GM15510 (cell line): ENCODE results near the gene CATSPER3.

Source experiments
- POLR2A ChIP-seq: IDR thresholded peaks from 3 replicates; pipeline ENCODE4 v1.6.1; 2011; ENCODE audit warnings: borderline replicate concordance; ENCODE audit not compliant: insufficient read length; ENCODE audit errors: extremely low read depth

Gene CATSPER3

DNA sequence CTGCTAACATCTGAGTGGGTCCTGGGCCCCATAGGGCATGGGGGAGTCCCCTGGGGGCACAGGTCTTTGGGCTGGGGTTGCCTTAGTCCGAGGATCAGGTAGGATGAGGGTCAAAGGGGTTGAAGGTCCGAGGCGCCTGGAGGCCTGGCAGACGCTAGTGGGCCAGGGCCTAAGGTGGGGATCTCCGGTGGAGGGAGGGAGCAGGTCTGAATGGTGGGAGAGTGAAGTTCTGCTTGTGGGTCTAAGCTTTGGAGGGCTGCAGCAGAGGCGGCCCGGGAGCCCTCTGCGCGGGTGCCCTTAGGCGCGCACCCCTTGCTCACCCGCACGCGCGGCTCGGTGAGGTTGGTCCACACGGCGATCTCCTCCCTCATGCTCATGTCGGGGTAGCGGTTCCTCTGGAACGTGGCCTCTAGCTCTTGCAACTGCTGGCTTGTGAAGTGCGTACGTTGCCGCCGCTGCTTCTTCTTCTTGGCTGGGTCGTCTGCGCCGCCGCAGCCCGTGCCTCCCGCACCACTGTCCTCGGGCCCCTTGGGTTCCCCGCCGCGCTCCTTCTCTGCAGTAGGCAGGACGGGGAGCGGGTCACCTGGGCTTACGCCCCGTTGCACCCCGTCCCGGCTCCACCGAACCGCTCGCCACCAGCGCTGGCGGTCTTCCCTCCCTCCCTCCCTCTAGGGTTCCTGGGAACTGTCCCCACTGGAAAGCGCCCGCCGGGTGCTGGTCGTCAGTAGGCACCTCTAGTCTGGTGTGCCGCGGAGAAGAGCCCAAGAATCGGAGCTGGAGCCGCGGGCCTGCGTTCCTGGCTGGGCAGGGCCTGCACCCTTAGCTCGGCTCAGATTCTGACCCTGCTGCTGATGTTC is 63.5 kb downstream of the CATSPER3 start:
- no peak for TF ChIP-seq POLR2A

DNA sequence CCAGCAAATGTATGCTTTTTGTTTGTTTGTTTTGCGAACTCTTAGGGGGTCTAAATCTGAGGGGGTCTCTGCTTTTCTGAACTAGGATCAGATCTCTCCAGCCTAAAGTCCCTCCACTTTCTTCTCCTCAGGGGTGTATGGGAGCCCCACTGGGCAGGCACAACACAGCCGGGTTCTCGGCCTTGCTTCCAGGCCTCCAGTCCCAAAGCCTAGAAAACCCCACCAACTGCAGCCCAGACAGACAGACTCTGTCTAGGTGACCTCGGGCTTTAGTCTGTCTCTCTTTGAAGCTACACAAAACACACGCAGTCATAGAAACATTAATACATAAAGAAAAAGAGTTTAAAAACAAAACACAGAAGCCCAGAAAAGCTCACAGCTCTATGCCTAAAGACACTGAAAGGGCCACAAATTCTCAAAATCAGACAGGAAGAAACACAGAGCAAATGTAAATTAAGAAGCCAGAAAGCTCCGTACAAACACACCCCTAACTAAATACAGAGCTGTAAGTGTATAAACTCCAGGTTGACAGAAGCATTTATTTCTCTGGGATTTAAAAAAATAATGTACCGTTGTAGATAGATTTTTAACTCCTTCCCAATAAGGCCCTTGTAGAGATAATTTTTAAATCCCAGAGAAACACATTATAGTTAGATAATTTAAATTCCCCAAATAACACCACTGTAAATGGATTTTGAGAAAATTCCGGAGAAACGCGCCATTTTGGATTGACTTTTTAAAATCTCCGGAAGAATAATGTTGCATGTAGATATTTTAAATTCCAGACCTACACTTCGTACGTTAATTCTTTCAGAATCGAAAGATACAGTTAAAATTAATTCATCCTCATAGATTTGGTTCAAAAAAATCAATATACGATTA is 64.3 kb downstream of the CATSPER3 start:
- no peak for TF ChIP-seq POLR2A

DNA sequence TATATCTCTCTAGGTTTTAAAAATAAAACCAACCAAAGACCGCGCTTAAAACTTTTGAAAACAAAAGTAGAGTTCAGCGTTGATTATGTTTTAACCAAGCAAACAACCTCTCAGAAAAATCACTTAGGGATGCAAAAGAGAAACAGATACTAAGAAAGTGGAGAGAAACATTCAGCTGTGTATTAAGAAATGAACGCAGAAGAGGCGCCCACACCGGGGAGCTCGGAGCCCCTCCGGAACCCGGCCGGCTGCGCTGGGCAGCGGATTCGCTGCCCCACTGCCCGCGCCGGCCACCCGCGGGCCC is 64.9 kb downstream of the CATSPER3 start:
- TF ChIP-seq POLR2A = no peak

DNA sequence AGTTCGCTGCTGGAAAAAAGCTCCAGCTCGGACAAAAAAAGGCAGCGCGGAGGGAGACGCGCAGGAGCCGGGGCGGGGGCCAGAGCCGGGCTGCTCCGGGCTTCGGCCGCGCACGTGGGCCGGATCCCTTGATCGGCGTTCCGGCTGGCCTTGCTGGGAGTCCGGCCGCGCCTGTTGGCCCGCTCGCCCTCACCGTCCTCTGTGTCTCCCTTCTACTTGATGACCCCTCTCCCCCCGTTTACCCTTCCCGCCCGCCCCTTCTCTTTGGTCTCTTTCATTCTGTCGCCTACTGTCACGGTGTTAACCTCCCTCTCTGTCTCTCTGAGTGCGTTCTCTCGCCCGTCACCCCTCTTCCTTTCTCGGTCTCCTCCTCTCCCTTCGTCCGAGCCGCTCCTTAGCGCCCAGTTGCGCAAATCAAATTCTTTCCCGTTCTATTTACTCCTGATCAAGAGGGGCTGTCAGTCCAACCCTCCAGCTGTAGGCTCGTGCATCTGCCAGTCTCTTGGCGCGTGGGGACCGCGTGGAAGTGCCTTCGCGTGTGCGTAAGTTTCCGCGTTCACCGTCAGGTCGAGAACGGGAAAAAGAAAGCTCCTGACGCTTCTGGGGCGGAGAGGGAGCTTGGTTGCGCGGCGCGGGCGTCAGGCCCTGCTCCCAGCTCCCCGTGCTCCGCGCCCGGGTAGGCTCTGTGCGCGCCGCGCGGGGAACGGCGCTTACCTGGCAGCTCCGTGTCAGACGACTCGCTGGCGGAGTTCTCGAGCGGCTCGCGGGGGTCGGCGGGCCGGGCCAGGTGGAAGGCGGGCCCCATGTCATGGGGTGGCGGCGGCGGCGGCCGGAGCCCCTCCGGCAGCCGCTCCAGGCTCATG is 65.5 kb downstream of the CATSPER3 start:
- TF ChIP-seq POLR2A = no peak

DNA sequence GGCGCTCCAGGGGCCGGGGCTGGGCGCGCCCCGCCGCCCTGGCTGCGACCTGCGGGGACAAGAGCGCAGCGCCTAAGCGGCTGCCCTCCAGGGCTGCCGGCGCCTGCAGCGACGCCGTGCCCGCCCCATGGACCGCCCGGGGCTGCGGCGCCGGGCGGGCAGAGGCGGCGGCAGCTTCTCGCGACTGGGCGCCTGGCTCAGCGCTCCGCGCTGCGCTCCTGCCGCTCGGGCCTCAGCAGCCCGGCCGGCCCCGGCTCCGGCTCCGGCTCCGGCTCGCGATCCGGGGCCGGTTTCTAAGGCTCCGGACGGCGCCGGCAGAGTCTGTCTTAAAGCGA is 66.2 kb downstream of the CATSPER3 start, which contains the start of gene PITX1:
Gene PITX1, minus strand, starts transcription at position 328 of the 335 bp plus-strand sequence. CDS start 347 bp downstream, outside the sequence.
- TF ChIP-seq POLR2A = no peak

DNA sequence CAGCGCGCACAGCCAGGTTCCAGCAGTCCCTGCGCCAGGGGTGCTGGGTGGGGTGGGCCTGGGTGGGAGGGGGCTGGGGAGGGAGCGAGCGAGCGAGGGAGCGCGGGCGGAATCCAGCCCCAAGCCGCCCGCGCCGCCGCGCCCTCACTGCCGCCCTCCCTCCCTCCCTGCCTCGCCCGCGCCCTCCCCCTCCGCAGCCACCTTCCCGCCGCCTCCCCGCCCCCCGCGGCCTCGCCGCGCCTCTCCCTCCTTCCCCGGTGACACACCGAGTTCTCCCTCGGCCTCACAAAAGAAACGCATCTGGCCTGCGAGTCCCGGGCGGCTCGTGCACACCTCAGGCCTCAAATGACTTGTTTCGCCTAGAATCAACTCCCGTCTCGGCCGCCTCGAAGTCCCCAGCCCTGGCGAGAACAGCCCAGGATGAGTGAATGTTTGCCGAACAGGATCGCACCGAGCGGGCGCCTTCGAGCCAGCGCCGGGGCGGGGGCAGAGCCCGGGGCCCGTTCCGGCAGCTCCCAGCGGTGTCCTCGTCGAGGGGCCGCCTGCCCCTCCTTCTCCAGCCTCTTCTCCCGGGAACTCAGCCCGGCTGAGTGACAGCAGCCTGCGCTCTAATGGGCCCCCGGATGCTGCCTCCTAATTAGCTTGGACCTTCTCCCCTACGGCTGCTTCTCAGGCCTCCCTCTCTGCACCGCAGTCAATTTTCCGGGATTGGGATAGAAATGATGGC is 66.7 kb downstream of the CATSPER3 start:
- TF ChIP-seq POLR2A = no peak

DNA sequence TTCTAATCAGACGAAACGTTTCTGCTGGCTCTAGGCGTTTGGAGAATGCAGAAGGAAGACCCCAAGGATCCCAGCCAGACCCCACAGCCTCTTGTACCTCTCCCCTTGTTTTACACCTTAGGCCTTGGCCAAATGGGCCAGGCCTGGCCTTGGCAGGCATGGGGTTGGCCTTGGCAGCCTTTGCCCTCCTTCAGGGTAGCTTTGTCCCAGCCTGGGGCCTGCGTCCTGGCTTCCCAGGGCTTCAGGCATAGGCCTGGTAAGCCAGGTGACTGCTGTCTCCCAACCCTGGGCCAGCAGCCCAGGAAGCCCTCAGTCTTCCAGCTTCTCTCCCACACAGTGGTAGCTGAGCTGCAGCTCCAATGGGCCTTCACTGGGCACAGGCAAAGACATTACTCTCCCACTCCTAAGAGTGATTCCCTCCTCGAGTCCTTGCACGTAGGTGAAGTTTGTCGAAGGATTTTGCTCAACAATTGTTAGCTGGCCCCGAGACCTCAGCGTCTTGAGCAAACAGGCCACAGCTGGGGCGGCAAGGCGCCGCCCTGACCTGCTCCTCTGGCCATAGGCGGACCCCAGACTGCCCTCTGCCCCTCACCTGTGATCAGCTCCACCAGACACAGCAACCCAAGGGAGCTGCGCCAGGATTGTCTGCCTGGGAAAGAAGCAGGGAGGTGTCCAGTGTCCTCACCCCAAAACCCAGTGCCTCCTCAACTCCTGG is 67.4 kb downstream of the CATSPER3 start:
- no peak for TF ChIP-seq POLR2A

DNA sequence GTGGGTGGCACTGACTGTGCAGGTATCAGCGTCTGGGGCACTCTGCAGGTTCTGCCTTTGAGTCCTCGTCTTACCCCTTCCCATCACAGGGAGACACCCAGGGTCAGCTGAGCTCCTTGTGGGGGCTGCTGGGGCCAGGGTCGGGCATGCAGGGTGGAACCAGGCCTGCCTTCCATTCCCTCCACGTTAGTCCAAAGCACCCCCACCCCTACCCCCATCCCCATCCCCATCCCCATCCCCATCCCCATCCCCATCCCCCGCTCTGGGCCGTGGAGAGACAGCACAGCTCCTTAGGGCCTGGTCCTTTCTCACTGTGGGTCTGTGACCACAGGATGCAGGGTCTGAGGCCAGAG is 67.9 kb downstream of the CATSPER3 start:
- no peak for TF ChIP-seq POLR2A

DNA sequence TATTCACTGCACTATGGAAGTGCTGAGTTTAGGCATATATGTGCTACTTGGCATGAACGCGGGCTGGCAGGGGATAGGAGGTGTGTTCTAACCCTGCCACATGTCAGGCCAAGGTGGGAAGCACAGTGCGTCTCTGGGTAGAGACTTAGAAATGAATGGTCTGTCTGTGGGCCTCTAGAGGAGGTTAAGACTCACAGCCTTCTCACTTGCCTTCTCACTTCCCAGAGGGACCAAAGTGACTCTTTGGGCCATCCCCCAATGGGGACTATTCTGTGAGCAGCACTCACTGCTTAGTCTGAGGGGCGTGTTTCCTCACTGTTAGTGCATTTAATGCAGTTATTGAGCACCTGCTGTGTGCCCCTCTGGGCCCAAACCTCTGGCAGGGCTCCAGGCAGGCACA is 68.7 kb downstream of the CATSPER3 start:
- no peak for TF ChIP-seq POLR2A

DNA sequence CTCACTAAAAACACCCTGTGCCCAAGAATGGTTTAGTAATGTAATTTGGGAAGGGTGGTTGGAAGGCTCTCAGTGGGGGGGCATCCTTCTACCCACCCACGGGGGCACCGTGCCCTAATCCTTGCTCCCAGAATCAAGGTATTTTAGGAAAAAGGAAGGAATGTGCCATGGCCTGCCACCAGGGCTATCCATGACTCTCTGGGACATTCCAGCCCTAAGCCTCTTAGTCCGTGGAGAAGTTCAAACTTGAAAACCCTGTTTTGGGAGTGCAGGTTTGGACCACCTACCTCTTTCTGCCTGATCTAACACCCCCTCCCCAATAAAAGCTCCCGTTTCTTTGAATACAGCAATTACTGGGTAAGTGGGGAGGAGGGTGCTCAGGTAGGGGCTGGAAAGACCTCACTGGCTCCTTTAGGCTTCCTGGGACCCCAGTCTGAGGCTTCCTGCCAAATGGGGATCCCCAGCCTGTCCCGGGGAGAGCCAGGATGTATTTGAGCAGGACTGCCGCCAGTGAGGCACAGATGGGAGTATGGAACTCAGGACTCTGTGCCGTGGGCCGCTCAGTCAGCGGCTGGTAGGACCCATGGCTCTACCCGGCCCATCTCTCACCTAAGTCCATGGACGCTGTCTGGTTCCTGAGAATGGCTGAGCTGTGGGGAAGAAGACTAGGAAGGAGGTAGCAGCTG is 70.0 kb downstream of the CATSPER3 start:
- TF ChIP-seq POLR2A = no peak

DNA sequence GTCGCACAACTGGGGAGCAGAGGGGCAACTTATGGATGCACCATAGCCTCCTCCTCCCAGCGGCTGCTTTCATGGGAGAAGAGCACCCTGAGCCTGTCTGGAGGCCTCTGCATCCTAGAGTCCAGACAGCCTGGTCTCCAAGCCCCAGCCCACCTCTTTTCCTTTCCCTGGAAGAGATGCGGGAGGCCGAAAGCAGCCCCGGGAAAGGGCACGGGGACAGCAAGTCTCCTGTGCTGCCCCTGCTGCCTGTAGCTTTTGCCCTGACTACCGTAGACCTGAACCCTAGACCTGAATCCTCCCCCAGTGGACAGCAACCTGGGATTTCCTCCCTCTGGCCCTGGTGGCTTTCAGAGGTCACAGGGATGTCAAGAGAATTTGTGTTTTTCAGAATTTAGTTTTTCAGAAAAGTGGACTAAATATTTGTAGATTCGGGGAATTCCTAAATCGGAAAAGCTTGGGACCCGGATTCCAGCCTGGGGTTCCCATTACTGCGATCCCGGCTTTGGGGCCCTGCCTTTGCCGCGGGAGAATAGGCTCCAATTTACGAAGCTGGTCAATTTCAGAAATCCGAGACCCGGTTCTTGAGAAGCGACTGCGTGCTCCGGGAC is 70.6 kb downstream of the CATSPER3 start:
- TF ChIP-seq POLR2A = no peak

DNA sequence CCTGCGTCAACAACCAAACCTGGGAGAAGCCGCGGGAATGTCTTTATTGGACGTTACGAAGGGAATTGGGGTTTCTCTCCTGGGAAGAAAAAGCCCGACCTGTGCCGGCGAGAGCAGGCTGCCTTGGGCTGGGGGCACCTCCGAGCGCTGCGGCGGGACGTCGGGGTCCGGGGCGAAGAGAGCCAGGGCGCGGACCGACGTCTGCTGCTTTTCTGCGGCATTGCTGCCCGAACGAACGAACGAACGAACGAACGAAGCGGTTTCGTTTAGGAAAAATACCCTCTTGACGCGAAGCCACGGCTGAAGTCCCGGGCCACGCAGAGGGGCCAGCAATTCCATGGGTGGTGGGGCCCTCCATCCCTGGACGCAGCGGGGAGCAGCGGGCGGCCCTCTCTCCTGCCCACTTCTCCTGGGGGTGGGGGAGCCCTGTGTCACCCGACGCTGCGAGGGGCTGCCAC is 71.1 kb downstream of the CATSPER3 start:
- no peak for TF ChIP-seq POLR2A
